HepG2 (cell line): ENCODE data around the gene BCCIP. TPM values are rescaled to one million over a fixed set of nuclear protein-coding genes. Genes with fewer than 3 reads are reported as not detected.

Source experiments
- ATAC-seq: fragments of 200-7000 bp; cut with Tn5 transposase; 3 replicates; pipeline ENCODE4 v1.9.1; 2020; ENCODE audit warnings: mild to moderate bottlenecking, moderate library complexity
- BruUV-seq: library from RNA; stranded (reverse); fragments of 400-500 nt; replicated peaks from 2 replicates; lab custom pipeline; 2021; lab: Mats Ljungman, UMichigan
- CTCF ChIA-PET: fragments of 300-600 bp; formaldehyde crosslinking; extraction: SDS; loops from one replicate; lab custom pipeline; 2021; ENCODE audit warnings: low total read pairs, inconsistent platforms, low intra/inter-chr PET ratio; lab: Yijun Ruan, JAX
- POLR2A ChIA-PET: fragments of 350-600 bp; sonication (Branson Sonifier 250); formaldehyde crosslinking; loops from one replicate; lab custom pipeline; 2020; ENCODE audit warnings: antibody characterized with exemption, inconsistent platforms; lab: Yijun Ruan, JAX
- DNase-seq: peaks from one replicate; pipeline ENCODE4 v3.0.0-alpha.2; 2015; ENCODE audit warnings: low spot score
- FAIRE-seq: peaks from 3 replicates; lab custom pipeline; 2011; peaks lifted over from hg19 to GRCh38; lab: Jason Lieb, UNC
- H2AFZ ChIP-seq: one replicate; pipeline ENCODE4 v1.6.1; 2011; ENCODE audit warnings: low read length, inconsistent platforms
- H3K27ac ChIP-seq: fragments of 300-600 bp; 3 replicates; pipeline ENCODE4 v1.8.0; 2011; ENCODE audit warnings: mixed run types, mild to moderate bottlenecking, mixed read lengths, low read length, inconsistent platforms; ENCODE audit not compliant: insufficient read depth; ENCODE audit errors: extremely low read length
- H3K27me3 ChIP-seq, 2 experiments: fragments of 200-600 bp in 1 of 2; 2 replicates in 1 of 2; 3 replicates in 1 of 2; pipeline versions ENCODE4 v1.6.0 to v1.8.0; 2011; ENCODE audit warnings: low read length in 2 of 2, mild to moderate bottlenecking in 2 of 2, moderate library complexity in 2 of 2, inconsistent platforms in 1 of 2; ENCODE audit not compliant: insufficient read depth in 2 of 2, control insufficient read depth in 1 of 2
- H3K36me3 ChIP-seq, 2 experiments: fragments of 200-600 bp in 1 of 2; replicated peaks in 1 of 2; 2 replicates in 1 of 2; 3 replicates in 1 of 2; pipeline versions ENCODE4 v1.5.1 to v1.8.0; 2011; ENCODE audit warnings: low read length in 2 of 2, inconsistent platforms in 1 of 2; ENCODE audit not compliant: insufficient read depth in 2 of 2, control insufficient read depth in 1 of 2
- H3K4me1 ChIP-seq: 2 replicates; pipeline ENCODE4 v1.5.1; 2012; ENCODE audit warnings: low read length, inconsistent platforms; ENCODE audit not compliant: insufficient read depth
- H3K4me2 ChIP-seq: 2 replicates; pipeline ENCODE4 v1.6.0; 2011; ENCODE audit warnings: low read depth, low read length, inconsistent platforms
- H3K4me3 ChIP-seq, 3 experiments: fragments of 200-600 bp in 1 of 3; sonication (generic), shearing (Covaris generic) in 1 of 3; replicated peaks in 1 of 3; 2 replicates each; pipeline ENCODE4 v1.5.1; 2011 to 2016; ENCODE audit warnings: low read length in 3 of 3, inconsistent platforms in 2 of 3, low read depth in 2 of 3, mild to moderate bottlenecking in 2 of 3, control low read depth in 1 of 3, mixed read lengths in 1 of 3; ENCODE audit not compliant: insufficient read depth in 1 of 3
- H3K79me2 ChIP-seq: one replicate; pipeline ENCODE4 v1.6.1; 2011; ENCODE audit warnings: low read length, inconsistent platforms; ENCODE audit not compliant: insufficient read depth
- H3K9ac ChIP-seq: 2 replicates; pipeline ENCODE4 v1.6.0; 2011; ENCODE audit warnings: mild to moderate bottlenecking, low read depth, low read length, inconsistent platforms; ENCODE audit not compliant: insufficient read depth
- H3K9me3 ChIP-seq: 2 replicates; pipeline ENCODE4 v1.5.1; 2012; ENCODE audit warnings: mild to moderate bottlenecking, low read length
- H4K20me1 ChIP-seq: 2 replicates; pipeline ENCODE4 v1.6.0; 2011; ENCODE audit warnings: inconsistent platforms, mild to moderate bottlenecking, low read length, moderate library complexity; ENCODE audit not compliant: insufficient read depth
- BCL3 ChIP-seq: sonication (generic); formaldehyde crosslinking; IDR thresholded peaks from 2 replicates; pipeline ENCODE4 v1.5.1; 2020; ENCODE audit warnings: mild to moderate bottlenecking, missing genetic modification reagents, moderate library complexity
- EP300 ChIP-seq, 3 experiments: sonication (generic) in 1 of 3; formaldehyde crosslinking in 1 of 3; IDR thresholded peaks; 2 replicates each; pipeline versions ENCODE4 v1.5.1 to v1.6.1; 2011 to 2020; ENCODE audit warnings: low read depth in 2 of 3, low read length in 2 of 3, borderline replicate concordance in 1 of 3, improper control_type of control experiment in 1 of 3, mild to moderate bottlenecking in 1 of 3, missing genetic modification reagents in 1 of 3, moderate library complexity in 1 of 3
- MED8 ChIP-seq: sonication (generic); formaldehyde crosslinking; IDR thresholded peaks from 2 replicates; pipeline ENCODE4 v1.8.1; 2023; ENCODE audit warnings: mild to moderate bottlenecking, missing genetic modification reagents; ENCODE audit not compliant: insufficient replicate concordance
- PRPF4 ChIP-seq: fragments of 200-400 bp; formaldehyde crosslinking; IDR thresholded peaks from 2 replicates; pipeline ENCODE4 v1.6.1; 2016; ENCODE audit warnings: low read length, low read depth; ENCODE audit not compliant: poor library complexity, severe bottlenecking
- RCOR2 ChIP-seq: IDR thresholded peaks from 2 replicates; pipeline ENCODE4 v1.6.1; 2016; ENCODE audit warnings: missing biosample characterization, missing genetic modification reagents
- SALL2 ChIP-seq: sonication (generic); formaldehyde crosslinking; IDR thresholded peaks from 2 replicates; pipeline ENCODE4 v1.8.1; 2023; ENCODE audit warnings: mild to moderate bottlenecking, missing genetic modification reagents, inconsistent platforms
- STAT5B ChIP-seq: sonication (generic); formaldehyde crosslinking; IDR thresholded peaks from 2 replicates; pipeline ENCODE4 v1.4.0; 2020; ENCODE audit warnings: missing genetic modification reagents
- TEF ChIP-seq: sonication (generic); formaldehyde crosslinking; IDR thresholded peaks from 2 replicates; pipeline ENCODE4 v1.5.0; 2020; ENCODE audit warnings: missing genetic modification reagents
- U2AF2 ChIP-seq: fragments of 200-400 bp; formaldehyde crosslinking; IDR thresholded peaks from 2 replicates; pipeline ENCODE4 v1.6.1; 2017; ENCODE audit warnings: low read depth, mild to moderate bottlenecking, low read length
- ZC3H13 ChIP-seq: sonication (generic); formaldehyde crosslinking; IDR thresholded peaks from 2 replicates; pipeline ENCODE4 v1.8.1; 2023; ENCODE audit warnings: mild to moderate bottlenecking, missing genetic modification reagents, moderate library complexity
- ZNF230 ChIP-seq: sonication (generic); formaldehyde crosslinking; IDR thresholded peaks from 2 replicates; pipeline ENCODE4 v1.4.0; 2020; ENCODE audit warnings: mild to moderate bottlenecking, missing genetic modification reagents
- ZNF329 ChIP-seq: sonication (generic); formaldehyde crosslinking; IDR thresholded peaks from 2 replicates; pipeline ENCODE4 v1.9.0; 2021; ENCODE audit warnings: low read depth, mild to moderate bottlenecking, missing genetic modification reagents
- ZNF513 ChIP-seq: sonication (generic); formaldehyde crosslinking; conservative IDR thresholded peaks from 2 replicates; pipeline ENCODE4 v1.5.0; 2020; ENCODE audit warnings: missing genetic modification reagents
- ZNF746 ChIP-seq: sonication (generic); formaldehyde crosslinking; IDR thresholded peaks from 2 replicates; pipeline ENCODE4 v1.8.0; 2022; ENCODE audit warnings: mild to moderate bottlenecking, missing genetic modification reagents
- WGBS: methylation state at CpG from one replicate; pipeline ENCODE4 v1.1.6; 2017; ENCODE audit warnings: low lambda C conversion rate; 5-methylcytosine and 5-hydroxymethylcytosine counted together
- in situ Hi-C: cut with HindIII; loops from 2 replicates; pipeline ENCODE4 v1.10.0; 2017; ENCODE audit warnings: low pct_unique_long_range_greater_than_20kb; ENCODE audit not compliant: extremely low pct_ligation_motif_present
- intact Hi-C: fragments of 100-400 bp; cut with micrococcal nuclease; formaldehyde crosslinking; loops from one replicate; pipeline ENCODE4 v1.10.0; 2022; ENCODE audit not compliant: unreplicated experiment
- polyA plus RNA-seq, 8 experiments: library from polyadenylated mRNA; depleted of rRNA in 3 of 8; stranded (reverse) in 7 of 8; unstranded in 1 of 8; fragments of >200 nt; fragmentation: Illumina TruSeq in 4 of 8; extraction: Trizol in 4 of 8; gene quantifications; 2 replicates each; pipeline versions ENCODE4 v1.2.1 to v1.2.3, GENCODE V29; 2011 to 2016; ENCODE audit warnings: low read depth in 4 of 8, missing spikeins in 1 of 8, mixed read lengths in 1 of 8; ENCODE audit not compliant: insufficient read depth in 1 of 8
- total RNA-seq, 5 experiments: library from RNA; depleted of rRNA; stranded (reverse); fragments of >200 nt; fragmentation: Illumina TruSeq; extraction: Trizol; gene quantifications; 2 replicates each; pipeline ENCODE4 v1.2.3, GENCODE V29; 2016; ENCODE audit warnings: low read depth in 1 of 5

The BCCIP gene
- total and polyA plus RNA-seq, 2 of the 13 experiments (the other 11 are each of a cell fraction or from before 2014, with no cell fraction given): 37.0 to 132 TPM

- no peak overlapping the region for H3K9ac ChIP-seq
- no TSS peak for BruUV-seq
- ATAC-seq: no peak
- H3K79me2 ChIP-seq: no peaks in the 10 kb centered on the region
- H3K4me2 ChIP-seq: no peak overlapping the region
- H3K36me3 ChIP-seq: peaks cover 4 to 9% of the 10 kb centered on the region in 2 experiments; a peak in 3 of 5 replicates
- H4K20me1 ChIP-seq: no peaks in the 10 kb centered on the region
- no peak overlapping the region for H3K4me3 ChIP-seq
- DNase-seq: no peak
- H3K27ac ChIP-seq: no peak overlapping the region
- in situ Hi-C loops (no loop called here), intact Hi-C loops (no loop called here)
- H3K27me3 ChIP-seq: no peaks in the 10 kb centered on the region
- WGBS: 0% methylated on average over 1 of the region's 1 CpG
- CTCF ChIA-PET: no interaction called here
- no peak for TF ChIP-seq EP300 (IDR thresholded peaks at IDR 0.05; ENCODE audit: low read depth in 2 of 2, low read length in 2 of 2)
- TF ChIP-seq EP300 (CRISPR knock-in tag; IDR thresholded peaks at IDR 0.05; ENCODE audit: borderline replicate concordance): no peak
- TF ChIP-seq PRPF4: no peak
- no peak for TF ChIP-seq ZNF513
- TF ChIP-seq TEF (CRISPR knock-in tag): no peak
- no peak for TF ChIP-seq SALL2 (CRISPR knock-in tag)
- no peak for TF ChIP-seq ZNF329 (CRISPR knock-in tag)
- no peak for TF ChIP-seq ZC3H13 (CRISPR knock-in tag)
- TF ChIP-seq BCL3: no peak
- no peak for TF ChIP-seq ZNF230 (CRISPR knock-in tag)
- TF ChIP-seq ZNF746 (CRISPR knock-in tag): no peak
- TF ChIP-seq U2AF2: no peak
- no peak for TF ChIP-seq STAT5B
- TF ChIP-seq MED8: no peak
- no peak for TF ChIP-seq RCOR2 (CRISPR knock-in tag)
- no peaks in the 10 kb centered on the region for H3K9me3 ChIP-seq
- no peak overlapping the region for H2AFZ ChIP-seq
- peaks cover 8% of the 10 kb centered on the region for H3K4me1 ChIP-seq
- POLR2A ChIA-PET: no interaction called here
- no peak for FAIRE-seq
These were observed 7.6 kb upstream of the BCCIP start for GRCh38 chr10:125815764-125816163.
